Measurements from ENCODE around the gene SPHK2. TPM values are rescaled to one million over a fixed set of nuclear protein-coding genes. Genes with fewer than 3 reads are reported as not detected.
A peak's percentile ranks its signal among the peaks of the same experiment; 100 is the strongest.

Gene SPHK2
- total RNA-seq, 1 experiment from 2014 or later = 38.8 TPM

- Histone ChIP-seq H3K9me3 (ENCODE audit: low read depth, low read length, poor library complexity, severe bottlenecking) (no peaks in the 10 kb centered on the region), H3K4me1 (ENCODE audit: insufficient read depth, low read length, poor library complexity, severe bottlenecking) (peaks cover 6% of the 10 kb centered on the region), H3K27me3 (replicated peaks; ENCODE audit: insufficient read depth, low read depth, low read length, poor library complexity) (no peaks in the 10 kb centered on the region), H3K27ac (ENCODE audit: low read depth, low read length, poor library complexity, severe bottlenecking) (peak overlapping the region; percentile 85), H3K4me3 (ENCODE audit: low read depth, low read length, poor library complexity, severe bottlenecking) (peak overlapping the region; percentile 61), H3K36me3 (ENCODE audit: insufficient read depth, low read length, poor library complexity, severe bottlenecking) (no peaks in the 10 kb centered on the region)
- TF ChIP-seq EZH2 (IDR thresholded peaks at IDR 0.05; ENCODE audit: borderline replicate concordance, low read depth, low read length, poor library complexity, severe bottlenecking) (no peak), CTCF (conservative IDR thresholded peaks at IDR 0.05; ENCODE audit: low read depth, low read length) (no peak)
- ChIA-PET POLR2A (ENCODE audit: low non-redundant PET) (no interaction called here), CTCF (no interaction called here)
- DNase-seq (ENCODE audit: low spot score) = no peak
- intact Hi-C loops (cut with micrococcal nuclease; ENCODE audit: unreplicated experiment) = no loop called here
- BruUV-seq (replicated peaks) = no TSS peak
These were observed 5.8 kb downstream of the SPHK2 start for GRCh38 chr19:48624791-48625723.

- TF ChIP-seq CTCF (conservative IDR thresholded peaks at IDR 0.05; ENCODE audit: low read depth, low read length) (no peak), EZH2 (IDR thresholded peaks at IDR 0.05; ENCODE audit: borderline replicate concordance, low read depth, low read length, poor library complexity, severe bottlenecking) (no peak)
- Histone ChIP-seq H3K4me1 (ENCODE audit: insufficient read depth, low read length, poor library complexity, severe bottlenecking) (peaks cover 14% of the 10 kb centered on the region), H3K4me3 (ENCODE audit: low read depth, low read length, poor library complexity, severe bottlenecking) (no peak overlapping the region), H3K27ac (ENCODE audit: low read depth, low read length, poor library complexity, severe bottlenecking) (no peak overlapping the region), H3K27me3 (replicated peaks; ENCODE audit: insufficient read depth, low read depth, low read length, poor library complexity) (no peaks in the 10 kb centered on the region), H3K36me3 (ENCODE audit: insufficient read depth, low read length, poor library complexity, severe bottlenecking) (no peaks in the 10 kb centered on the region), H3K9me3 (ENCODE audit: low read depth, low read length, poor library complexity, severe bottlenecking) (no peaks in the 10 kb centered on the region)
- intact Hi-C loops (cut with micrococcal nuclease; ENCODE audit: unreplicated experiment) = no loop called here
- no peak for DNase-seq (ENCODE audit: low spot score)
- BruUV-seq (replicated peaks) = no TSS peak
- ChIA-PET POLR2A (ENCODE audit: low non-redundant PET) (interaction anchor here (0.6 kb wide), 1 partner anchor 359 kb away, joined by 6 read pairs; no protein-coding TSS in a partner anchor), CTCF (no interaction called here)
These were observed 6.6 kb downstream of the SPHK2 start for GRCh38 chr19:48625891-48626327.

GRCh38 chr19:48627201-48627864, 8.0 kb downstream of the SPHK2 start:
- no peak for DNase-seq (ENCODE audit: low spot score)
- intact Hi-C loops (cut with micrococcal nuclease; ENCODE audit: unreplicated experiment) = no loop called here
- CTCF ChIA-PET = no interaction called here
- no peaks in the 10 kb centered on the region for H3K9me3 ChIP-seq (ENCODE audit: low read depth, low read length, poor library complexity, severe bottlenecking)
- no peak overlapping the region for H3K4me3 ChIP-seq (ENCODE audit: low read depth, low read length, poor library complexity, severe bottlenecking)
- H3K27ac ChIP-seq (ENCODE audit: low read depth, low read length, poor library complexity, severe bottlenecking) = no peak overlapping the region
- H3K36me3 ChIP-seq (ENCODE audit: insufficient read depth, low read length, poor library complexity, severe bottlenecking) = peaks cover 8% of the 10 kb centered on the region
- POLR2A ChIA-PET (ENCODE audit: low non-redundant PET) = interaction anchor here (0.6 kb wide), 1 partner anchor 9 kb away, joined by 4 read pairs; the partner anchor contains the start of gene RPL18
- H3K4me1 ChIP-seq (ENCODE audit: insufficient read depth, low read length, poor library complexity, severe bottlenecking) = peaks cover 21% of the 10 kb centered on the region
- TF ChIP-seq EZH2 (IDR thresholded peaks at IDR 0.05; ENCODE audit: borderline replicate concordance, low read depth, low read length, poor library complexity, severe bottlenecking) = no peak
- no peak for TF ChIP-seq CTCF (conservative IDR thresholded peaks at IDR 0.05; ENCODE audit: low read depth, low read length)
- BruUV-seq (replicated peaks) = no TSS peak
- no peaks in the 10 kb centered on the region for H3K27me3 ChIP-seq (replicated peaks; ENCODE audit: insufficient read depth, low read depth, low read length, poor library complexity)
